ENCODE measurements around the gene TMCC3.
"Not testable (repeated sequence)": the region's sequence is repeated elsewhere in the genome, so short reads cannot be mapped to it uniquely, and the experiment has no call there.

TMCC3 gene, protein sequence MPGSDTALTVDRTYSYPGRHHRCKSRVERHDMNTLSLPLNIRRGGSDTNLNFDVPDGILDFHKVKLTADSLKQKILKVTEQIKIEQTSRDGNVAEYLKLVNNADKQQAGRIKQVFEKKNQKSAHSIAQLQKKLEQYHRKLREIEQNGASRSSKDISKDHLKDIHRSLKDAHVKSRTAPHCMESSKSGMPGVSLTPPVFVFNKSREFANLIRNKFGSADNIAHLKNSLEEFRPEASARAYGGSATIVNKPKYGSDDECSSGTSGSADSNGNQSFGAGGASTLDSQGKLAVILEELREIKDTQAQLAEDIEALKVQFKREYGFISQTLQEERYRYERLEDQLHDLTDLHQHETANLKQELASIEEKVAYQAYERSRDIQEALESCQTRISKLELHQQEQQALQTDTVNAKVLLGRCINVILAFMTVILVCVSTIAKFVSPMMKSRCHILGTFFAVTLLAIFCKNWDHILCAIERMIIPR

DNA sequence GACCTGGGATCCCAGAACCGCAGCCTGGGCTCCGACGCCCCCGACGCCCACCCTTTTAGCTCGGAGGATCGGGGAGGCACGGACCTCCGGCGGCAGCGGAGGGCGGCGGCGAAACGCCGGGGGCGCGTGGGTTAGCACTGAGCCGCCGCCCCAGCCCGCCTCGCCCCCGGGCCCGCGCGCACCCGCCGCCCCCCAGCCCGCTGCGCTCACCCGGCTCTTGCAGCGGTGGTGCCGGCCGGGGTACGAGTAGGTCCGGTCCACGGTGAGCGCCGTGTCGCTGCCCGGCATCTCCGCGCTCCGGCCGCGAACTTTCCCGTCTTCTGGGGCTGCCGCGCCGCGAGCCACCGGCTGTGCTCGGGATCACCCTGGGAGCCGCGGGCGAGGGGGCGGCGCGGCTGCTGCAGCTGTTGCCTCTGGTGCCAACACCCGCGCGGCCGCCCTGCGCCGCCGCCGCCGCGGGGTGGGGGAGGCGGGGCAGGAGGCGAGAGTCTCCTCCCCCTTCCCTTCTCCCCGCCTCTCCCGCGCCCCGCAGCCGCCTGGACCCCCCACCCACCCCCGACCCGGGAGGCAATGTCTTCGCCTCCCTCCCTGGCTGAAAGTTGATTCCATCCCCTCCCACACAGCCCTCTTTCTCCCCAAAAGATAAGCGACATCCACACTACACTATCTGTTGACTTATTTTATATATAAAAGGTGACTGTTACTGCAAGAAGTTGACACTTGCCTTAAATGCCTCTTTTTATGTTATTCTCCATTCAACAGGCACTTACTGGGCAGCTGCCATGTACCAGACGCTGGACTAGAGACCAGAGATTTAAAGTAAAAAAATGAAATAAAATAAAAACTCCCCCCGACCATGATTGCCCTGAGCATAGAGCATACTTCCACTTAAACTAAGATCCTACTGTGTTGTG is at the start of gene TMCC3:
Gene TMCC3, minus strand, starts transcription at position 415 of the 914 bp plus-strand sequence. Its CDS starts 127 bp downstream, at position 288.
- DNase-seq: no peak

DNA sequence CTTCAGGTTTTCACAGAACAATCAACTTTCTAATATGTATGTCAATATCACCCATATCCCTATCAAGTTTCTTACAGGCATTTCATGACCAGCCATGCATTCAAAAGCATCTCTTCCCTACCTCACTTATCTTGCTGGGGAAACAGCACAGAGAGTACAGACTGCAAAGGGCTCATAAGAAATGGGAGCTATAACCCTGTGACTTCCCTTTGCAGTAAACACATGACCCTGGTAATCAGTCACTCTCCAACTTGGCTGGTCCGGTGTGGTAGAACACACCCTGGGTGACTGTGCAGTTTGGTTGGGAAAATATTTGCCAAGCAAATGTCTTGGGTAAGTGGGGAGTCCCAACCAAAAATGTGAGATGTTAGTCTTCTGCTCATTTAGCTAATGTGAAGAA is 49.4 kb upstream of the TMCC3 start:
- DNase-seq: no peak

DNA sequence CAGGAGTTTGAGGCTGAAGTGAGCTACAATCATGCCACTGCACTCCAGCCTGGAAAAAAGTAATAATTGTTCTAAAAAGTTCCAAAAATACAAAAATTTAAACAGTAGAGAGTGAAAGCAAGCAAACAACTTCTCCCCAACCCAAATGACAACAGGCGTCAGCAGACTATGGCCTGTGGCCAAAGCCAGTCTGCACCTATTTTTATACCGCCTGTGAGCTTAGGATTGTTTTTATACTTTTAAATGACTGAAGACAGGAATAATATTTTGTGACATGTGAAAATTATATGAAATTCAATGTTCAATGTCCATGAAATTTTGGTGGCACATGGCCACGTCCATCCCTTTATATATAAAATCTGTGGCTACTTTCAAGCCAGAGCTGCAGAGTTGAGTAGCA is 48.2 kb upstream of the TMCC3 start:
- DNase-seq: no peak

DNA sequence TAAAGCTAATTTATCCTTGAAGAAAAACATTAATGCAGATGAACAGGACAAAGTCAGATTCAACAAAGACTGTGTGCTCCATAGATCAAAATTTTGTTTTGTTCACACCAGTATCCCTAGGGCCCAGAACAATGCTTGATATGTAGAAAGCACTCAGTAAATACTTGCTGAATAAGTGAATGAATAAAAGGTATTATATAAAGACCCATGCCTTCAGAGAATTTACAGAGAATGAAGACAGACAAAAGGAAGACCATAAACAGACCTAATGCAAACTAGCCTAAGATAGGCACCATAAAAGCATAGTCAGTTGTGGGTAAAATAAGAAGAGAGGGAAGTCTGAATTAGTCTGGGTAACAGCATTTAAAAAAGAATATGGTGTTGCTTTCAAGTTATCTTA is 47.3 kb upstream of the TMCC3 start:
- no peak for DNase-seq

DNA sequence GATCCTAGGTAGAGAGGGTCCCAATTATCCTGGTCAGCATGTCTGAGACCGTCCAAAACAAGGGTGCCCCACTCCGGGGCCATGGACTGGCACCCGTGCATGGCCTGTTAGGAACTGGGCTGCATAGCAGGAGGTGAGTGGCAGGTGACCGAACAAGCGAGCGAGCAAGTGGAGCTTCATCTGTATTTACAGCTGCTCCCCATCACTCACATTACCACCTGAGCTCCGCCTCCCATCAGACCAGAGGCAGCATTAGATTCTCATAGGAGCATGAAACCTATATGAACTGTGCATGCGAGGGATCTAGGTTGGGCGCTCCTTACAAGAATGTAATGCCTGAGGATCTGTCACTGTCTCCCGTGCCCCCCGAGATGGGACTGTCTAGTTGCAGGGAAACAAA is 44.4 kb upstream of the TMCC3 start:
- no peak for DNase-seq

DNA sequence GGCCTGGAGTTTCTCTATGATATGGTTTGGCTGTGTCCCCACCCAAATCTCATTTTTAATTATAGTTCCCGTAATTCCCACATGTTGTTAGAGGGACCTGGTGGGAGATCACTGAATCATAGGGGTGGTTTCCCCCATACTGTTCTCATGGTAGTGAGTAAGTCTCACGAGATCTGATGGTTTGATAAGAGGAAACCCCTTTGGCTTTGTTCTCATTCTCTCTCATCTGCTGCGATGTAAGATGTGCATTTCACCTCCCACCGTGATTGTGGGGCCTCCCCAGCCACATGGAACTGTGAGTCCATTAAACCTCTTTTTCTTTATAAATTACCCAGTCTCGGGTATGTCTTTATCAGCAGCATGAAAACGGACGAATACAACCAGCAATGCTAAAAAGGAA is 42.5 kb upstream of the TMCC3 start:
- DNase-seq: not testable (repeated sequence)

DNA sequence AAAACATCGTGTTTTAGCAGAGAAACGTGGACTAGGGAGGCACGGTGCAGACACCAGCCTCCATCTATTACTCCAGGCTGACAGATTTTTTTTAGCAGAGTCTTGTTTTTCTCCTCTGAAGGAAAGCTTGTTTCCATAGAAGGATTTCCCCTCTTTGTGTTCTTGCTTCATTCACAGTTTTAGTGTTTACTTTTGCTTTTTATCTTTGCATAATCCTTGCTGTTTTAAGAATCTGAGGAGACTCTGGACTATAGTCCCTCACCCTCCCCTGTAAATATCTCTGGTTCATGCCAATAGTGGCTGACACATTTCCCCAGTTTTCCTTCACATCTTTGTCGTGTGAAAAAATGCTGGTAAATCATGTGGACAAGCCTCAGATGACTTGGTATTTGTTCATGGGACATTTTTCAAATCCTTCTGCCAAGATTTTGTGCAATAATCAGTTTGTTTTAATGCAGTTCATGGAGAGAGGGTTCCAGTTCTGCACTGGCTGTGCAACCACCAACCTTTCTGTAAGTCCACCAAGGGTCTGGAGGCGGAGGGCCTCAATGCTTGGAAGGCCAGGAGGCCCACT is 39.9 kb upstream of the TMCC3 start:
- DNase-seq: no peak

DNA sequence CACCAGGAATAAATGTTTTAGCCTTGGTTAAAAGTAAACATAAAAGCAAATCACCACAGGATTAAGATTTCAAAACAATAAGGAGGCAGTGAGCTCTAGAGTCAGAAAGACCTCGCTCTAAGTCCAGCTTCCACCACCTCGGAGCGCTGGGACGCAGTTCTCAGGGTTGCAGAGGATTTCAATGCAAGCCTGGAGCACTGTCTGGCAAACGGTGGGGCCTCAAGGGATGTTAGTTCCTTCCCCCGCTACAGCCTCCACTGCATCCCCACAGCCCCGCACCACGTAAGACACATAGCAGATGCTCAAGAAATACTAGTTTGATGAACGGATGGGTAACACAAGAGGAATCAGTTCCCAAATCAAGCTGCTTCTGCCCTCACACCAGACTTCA is 39.3 kb upstream of the TMCC3 start:
- no peak for DNase-seq

DNA sequence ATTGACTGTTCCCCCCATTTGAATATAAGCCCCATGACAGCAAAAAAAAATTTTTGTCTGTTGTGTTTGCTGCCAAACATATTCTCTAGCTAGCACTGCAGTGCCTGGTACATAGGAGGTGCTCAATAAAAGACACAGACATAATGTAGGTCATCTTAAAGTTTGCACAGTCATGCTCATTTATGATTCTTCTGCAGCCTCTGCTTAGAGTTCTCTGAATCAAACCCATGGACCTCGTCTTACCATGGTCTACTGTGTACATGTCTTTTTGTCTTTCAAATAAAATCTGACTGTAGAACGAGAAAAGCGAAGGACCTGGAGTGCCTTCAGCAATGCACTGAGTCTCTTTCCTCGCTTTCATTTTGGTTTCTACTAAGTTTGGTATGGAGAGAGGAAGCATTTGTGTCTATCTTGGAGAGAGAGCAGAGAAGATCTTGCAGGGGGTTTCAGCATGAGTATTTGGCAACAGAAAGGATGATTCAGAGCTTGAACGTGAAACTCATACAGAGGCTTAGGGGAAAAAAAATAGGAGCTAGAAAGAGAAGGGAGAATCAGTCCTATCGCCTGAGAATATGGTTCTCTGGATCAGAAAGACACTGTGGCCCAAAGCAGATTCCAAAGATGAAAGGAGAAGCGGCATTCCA is 38.8 kb upstream of the TMCC3 start:
- DNase-seq: no peak

DNA sequence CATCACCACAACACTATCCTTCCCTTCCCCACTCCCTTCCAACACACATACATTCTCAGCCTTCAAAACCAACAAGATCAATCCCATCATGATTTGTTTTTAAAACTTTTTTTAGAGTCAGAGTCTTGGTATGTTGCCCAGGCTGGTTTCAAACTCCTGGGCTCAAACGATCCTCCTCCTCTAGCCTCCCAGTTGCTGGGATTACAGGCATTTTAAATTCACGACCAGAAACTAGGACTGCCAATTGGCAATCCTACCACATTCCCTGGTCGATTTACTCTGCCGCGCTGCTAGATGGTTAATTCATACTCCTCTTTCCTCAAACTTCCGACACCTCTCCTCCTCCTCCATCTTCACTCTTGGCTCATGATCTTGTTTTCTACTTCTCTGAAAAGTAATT is 37.5 kb upstream of the TMCC3 start:
- DNase-seq: no peak

DNA sequence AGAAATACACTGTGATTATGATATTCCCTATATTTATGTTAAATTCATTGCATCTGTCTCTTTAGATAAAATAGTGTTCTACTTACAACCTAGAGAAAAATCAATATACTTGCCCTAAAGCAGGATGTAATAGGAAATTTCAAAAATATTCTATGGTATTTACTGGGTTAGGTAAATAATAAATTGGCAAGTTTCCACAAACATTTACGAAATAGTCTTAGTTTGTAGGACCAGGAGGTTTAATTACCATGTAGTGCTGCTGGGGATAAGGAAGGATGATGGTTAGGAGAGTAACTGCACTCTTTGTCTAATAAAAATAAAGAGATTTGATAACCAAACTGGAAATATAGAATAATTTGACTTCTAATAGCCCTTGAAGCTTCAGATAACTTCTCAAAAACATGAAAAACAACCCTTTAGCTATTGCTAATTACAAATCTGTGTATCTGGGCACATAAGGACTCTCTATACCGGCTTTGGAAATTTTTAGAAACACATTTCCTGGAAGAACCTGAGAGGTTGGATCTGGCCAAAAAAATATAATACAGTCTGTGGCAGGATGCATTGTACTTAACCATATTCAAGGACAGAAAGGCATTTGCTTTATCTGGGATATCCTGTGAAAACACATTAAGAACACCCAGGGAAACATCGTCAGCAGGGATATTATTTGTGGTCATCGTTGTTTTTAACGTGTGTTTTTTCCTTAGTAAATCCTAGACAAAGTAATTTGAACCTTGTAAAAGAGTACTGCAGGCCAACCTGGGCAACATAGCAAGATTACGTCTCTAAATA is 36.7 kb upstream of the TMCC3 start:
- no peak for DNase-seq

DNA sequence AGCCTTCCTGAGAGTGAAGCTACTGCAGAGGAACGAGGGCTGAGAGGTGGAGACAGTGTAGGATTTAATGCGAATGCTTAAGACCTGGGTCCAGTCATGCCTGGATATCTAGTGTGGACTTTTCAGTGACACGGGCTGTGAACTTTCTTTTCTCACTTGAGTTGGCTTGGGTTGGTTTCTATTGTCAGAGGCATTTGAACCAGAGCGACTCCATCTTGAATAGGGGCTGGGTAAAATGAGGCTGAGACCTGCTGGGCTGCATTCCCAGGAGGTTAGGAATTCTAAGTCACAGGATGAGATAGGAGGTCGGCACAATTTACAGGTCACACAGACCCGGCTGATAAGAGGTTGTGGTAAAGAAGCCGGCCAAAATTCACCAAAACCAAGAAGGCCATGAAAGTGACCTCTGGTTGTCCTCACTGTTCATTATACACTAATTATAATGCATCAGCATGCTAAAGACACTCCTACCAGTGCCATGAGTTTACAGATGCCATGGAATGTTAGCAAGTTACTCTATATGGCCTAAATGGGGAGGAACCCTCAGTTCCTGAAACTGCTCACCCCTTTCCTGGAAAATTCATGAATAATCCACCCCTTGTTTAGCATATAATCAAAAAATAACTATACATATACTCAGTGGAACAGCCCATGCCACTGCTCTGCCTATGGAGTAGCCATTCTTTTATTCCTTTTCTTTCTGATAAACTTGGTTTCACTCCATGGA is 34.2 kb upstream of the TMCC3 start:
- no peak for DNase-seq

DNA sequence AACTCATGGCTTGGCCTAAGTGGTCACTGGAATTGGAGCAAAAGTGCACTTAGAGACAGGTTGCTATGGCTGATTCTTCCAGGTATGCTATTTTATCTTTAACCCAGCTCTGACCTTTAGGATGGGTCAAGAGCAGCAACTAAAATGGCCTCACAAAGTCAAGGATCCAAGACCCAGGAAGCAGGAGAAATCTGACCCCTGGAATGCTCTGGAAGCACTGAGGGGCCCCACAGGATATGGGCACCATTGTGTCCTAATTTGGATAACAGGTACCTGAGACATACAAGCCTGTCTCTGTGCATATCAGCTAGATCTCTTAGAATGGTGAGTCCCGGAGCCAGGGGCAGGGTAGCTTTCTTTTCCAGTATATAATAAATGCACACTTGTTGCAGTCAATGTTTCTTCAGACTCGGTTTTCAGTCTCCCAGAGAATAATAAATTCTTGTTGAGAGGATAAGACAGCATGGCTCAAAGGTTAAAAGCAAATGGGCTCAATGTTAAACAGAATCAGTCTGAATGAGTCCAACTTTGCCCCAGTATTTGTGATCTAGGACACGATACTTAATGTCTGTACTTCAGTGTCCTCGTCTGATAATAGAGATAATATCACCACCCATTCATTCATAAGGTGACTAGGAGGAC is 29.3 kb upstream of the TMCC3 start:
- DNase-seq: no peak

DNA sequence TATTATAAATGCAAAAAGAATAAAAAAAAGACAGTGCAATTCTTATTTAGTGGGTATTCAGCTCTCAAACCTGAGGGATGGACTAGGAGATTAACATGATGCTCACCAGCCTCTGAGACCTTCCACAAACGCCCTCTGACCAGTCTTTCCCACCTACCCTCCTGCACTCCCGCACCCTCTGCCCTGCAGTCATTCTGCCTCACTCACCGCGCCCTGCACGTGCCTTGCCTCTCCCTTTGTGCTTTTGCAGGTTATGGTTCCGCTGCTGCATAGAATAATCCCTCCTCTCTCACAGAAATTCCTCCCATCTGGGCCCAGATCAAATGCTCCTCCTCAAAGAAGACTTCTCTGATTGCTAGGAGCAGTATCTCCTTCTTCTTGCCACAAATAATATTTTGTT is 28.5 kb upstream of the TMCC3 start:
- no peak for DNase-seq

DNA sequence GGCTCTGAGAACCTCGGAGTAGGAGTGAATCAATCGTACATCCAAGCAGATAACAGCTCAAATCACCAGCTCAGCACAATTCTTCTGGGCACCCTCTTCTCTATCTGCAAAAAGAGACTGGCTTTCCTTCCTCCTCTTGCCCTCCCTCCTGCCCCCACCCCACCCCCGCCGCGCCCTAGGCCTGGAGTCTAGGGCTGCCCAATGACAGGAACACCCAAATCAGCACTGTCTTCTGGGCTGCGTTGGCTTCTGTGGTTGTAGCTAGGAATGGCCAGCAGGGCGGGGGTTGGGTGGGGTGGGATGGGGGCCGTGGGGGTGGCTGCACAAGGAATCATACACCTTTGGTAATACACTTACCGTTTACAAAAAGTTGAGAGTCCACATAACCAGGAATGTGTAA is 28.0 kb upstream of the TMCC3 start:
- DNase-seq: no peak

DNA sequence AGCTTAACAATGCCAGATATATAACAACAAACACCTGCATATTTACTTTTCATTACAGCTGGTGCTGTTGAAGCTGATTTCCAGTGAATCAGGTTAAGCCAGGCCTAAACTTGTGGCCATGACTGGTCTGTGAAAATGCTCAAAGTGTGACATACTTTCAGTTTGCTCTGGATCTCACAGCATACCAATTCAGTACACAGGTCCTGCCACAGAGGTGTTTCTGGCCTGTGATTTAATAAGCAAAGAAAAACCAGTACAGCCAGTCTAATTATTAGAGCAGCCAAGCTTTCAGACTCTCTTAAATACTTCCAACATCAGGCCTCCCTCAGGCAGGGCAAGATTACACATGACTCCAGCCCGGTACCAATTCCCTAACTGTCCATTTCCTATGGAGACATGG is 27.4 kb upstream of the TMCC3 start:
- no peak for DNase-seq

DNA sequence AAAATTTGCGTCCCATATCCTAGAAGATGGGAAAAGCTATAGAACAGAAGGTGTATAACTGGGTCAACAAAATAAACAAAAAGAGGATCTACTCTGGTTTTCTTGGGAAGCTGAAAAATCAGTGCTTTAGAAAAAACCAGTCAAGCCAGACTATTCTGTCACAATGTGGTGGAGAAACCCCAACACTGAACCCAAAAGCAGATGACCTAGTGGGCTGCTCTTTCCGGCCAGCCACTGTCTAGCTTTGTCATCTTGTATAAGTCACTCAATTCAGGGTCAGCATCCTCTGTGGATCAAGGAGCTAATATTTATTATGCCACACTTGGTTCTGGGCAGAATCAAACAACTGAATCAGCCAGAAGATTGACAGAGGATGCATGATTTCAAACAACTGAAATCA is 26.6 kb upstream of the TMCC3 start:
- no peak for DNase-seq

DNA sequence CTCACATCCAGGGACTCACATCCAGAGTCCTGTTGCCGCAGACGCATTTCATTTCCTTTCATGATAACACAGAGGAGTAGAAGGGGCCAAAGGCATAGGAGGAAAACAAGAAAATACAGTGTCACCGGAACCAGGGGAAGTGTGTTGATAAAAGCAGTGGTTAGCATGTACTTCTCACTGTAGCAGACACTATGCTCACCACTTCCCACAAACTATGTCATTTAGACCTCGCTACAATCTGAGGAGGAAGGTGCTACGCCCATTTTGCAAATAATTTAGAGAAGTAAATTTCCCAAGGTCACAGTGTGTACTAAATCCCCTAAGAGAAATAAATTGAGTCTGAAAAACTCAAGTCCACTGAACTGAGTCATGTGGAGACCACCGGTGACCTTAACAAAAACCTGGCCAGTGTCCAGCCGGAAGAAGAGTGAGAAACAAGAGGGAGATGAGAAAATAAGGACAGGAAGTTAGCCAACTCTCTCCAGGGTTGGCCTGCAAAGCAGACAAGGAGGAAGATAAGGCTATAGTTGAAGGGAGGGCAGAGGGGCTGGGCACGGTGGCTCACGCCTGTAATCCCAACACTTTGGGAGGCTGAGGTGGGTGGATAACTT is 25.8 kb upstream of the TMCC3 start:
- no peak for DNase-seq

DNA sequence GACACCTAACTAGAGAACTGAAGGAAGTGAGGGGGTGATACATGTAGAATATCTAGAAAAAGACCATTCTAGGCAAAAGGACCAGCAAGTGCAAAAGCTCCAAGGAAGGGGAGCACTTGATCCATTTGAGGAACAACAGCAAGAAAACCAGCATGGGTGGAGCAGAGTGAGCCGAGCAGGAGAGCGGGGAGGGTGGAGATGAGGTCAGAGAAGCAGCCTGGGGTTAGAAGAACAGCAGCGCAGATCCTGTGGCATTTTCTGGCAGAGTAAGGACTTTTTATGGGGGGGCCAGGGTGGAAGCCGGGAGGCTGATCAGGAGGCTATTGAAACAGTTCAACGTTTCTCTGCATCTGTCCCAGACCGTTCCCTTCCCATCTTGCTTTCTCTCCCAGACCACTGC is 24.5 kb upstream of the TMCC3 start:
- DNase-seq: no peak

DNA sequence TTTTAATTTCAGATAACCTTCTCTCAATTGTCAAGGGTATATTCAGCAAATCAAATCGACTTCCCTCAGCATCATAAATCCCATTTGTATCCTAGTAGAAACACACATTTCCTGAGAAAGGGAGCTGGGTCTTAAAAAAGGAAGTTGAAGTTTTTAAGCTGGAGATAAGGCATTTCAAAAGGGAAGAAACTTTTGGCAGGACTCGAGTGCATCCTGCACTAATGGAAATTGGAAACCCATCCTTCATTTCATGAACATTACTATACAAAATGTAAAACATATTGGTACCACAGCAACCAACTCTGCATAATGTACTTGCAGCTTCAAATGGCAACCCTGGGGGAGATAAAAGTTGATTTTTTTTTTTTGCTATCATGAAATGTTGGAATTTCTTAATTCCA is 23.7 kb upstream of the TMCC3 start:
- DNase-seq: no peak

DNA sequence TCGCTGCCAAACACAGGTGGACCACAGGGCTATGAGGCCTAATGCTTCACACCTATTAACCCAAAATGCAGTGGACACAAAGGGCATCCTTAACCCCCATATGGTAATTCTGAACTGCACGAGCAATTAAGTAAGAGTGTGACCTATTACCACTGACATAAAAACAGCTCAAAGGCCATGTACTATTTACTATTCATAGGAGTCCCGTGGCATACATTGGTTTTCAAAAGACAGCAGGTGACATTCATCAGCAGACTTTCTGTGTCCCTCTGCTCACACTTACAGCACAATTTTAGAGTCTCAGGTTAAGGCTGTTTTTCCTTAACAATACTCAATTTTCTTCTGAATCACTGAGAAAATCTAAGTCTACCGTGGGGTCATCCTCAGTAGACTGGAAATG is 23.1 kb upstream of the TMCC3 start:
- DNase-seq: no peak

Measured in activated CD4-positive, alpha-beta T cell treated with anti-CD3 and anti-CD28 coated beads for 1 hour (primary cell).